GM12878 (cell line): Measurements from ENCODE around the gene RAB22A. TPM values are rescaled to one million over a fixed set of nuclear protein-coding genes. Genes with fewer than 3 reads are reported as not detected.
A peak's percentile ranks its signal among the peaks of the same experiment; 100 is the strongest.

Experiments
- ATAC-seq: fragments of 200-7000 bp; cut with Tn5 transposase; 3 replicates; pipeline ENCODE4 v1.9.1; 2020; ENCODE audit warnings: mild to moderate bottlenecking, moderate library complexity
- BruUV-seq: library from RNA; stranded (reverse); fragments of 400-500 nt; replicated peaks from 2 replicates; lab custom pipeline; 2021; lab: Mats Ljungman, UMichigan
- CTCF ChIA-PET: fragments of 300-600 bp; sonication (Branson Sonifier 250); formaldehyde crosslinking; extraction: SDS; loops from one replicate; lab custom pipeline; 2021; ENCODE audit warnings: inconsistent platforms; lab: Yijun Ruan, JAX
- POLR2A ChIA-PET: fragments of 350-600 bp; formaldehyde crosslinking; extraction: SDS; loops from one replicate; lab custom pipeline; 2021; ENCODE audit warnings: inconsistent platforms; lab: Charles Lee
- RAD21 ChIA-PET: fragments of 300-600 bp; sonication (Branson Sonifier 250); formaldehyde crosslinking; loops from one replicate; lab custom pipeline; 2023; ENCODE audit warnings: antibody characterized with exemption; ENCODE audit not compliant: unreplicated experiment; lab: Charles Lee
- SMC1A ChIA-PET: fragments of 300-600 bp; sonication (Branson Sonifier 250); formaldehyde crosslinking; loops from one replicate; lab custom pipeline; 2023; ENCODE audit not compliant: unreplicated experiment, uncharacterized antibody; lab: Charles Lee
- DNase-seq: peaks from one replicate; pipeline ENCODE4 v3.0.0-alpha.2; 2011; ENCODE audit warnings: low read depth, low spot score
- FAIRE-seq: peaks from 3 replicates; lab custom pipeline; 2011; peaks lifted over from hg19 to GRCh38; lab: Jason Lieb, UNC
- H2AFZ ChIP-seq: 2 replicates; pipeline ENCODE4 v1.6.0; 2011; ENCODE audit warnings: low read depth, low read length, control low read depth; ENCODE audit not compliant: control insufficient read depth
- H3K27ac ChIP-seq: 2 replicates; pipeline ENCODE4 v1.5.1; 2011; ENCODE audit warnings: control low read depth; ENCODE audit not compliant: control insufficient read depth, insufficient read depth
- H3K27me3 ChIP-seq, 2 experiments: replicated peaks in 1 of 2; 2 replicates each; pipeline versions ENCODE4 v1.6.0 to v1.6.1; 2011; ENCODE audit warnings: low read length in 1 of 2; ENCODE audit not compliant: control insufficient read depth in 2 of 2, insufficient read depth in 2 of 2
- H3K36me3 ChIP-seq, 2 experiments: 2 replicates each; pipeline ENCODE4 v1.5.1; 2011; ENCODE audit warnings: low read length in 1 of 2; ENCODE audit not compliant: control insufficient read depth in 2 of 2, insufficient read depth in 2 of 2
- H3K4me1 ChIP-seq: 2 replicates; pipeline ENCODE4 v1.6.1; 2011; ENCODE audit warnings: mild to moderate bottlenecking, low read length, moderate library complexity, mixed read lengths; ENCODE audit not compliant: control insufficient read depth, insufficient read depth
- H3K4me2 ChIP-seq: 2 replicates; pipeline ENCODE4 v1.6.0; 2011; ENCODE audit warnings: control low read depth; ENCODE audit not compliant: control insufficient read depth, insufficient read depth
- H3K4me3 ChIP-seq: fragments of 200-600 bp; sonication (generic); 2 replicates; pipeline ENCODE4 v1.5.1; 2016
- H3K79me2 ChIP-seq: 2 replicates; pipeline ENCODE4 v1.6.0; 2011; ENCODE audit warnings: low read length; ENCODE audit not compliant: control insufficient read depth, insufficient read depth
- H3K9ac ChIP-seq: 2 replicates; pipeline ENCODE4 v1.8.0; 2011; ENCODE audit warnings: low read length, control low read depth, mixed read lengths; ENCODE audit not compliant: control insufficient read depth, insufficient read depth
- H3K9me3 ChIP-seq: replicated peaks from 3 replicates; pipeline ENCODE4 v1.5.1; 2011; ENCODE audit warnings: mild to moderate bottlenecking, low read length; ENCODE audit not compliant: control insufficient read depth, insufficient read depth
- H4K20me1 ChIP-seq: 2 replicates; pipeline ENCODE4 v1.6.0; 2011; ENCODE audit not compliant: control insufficient read depth, insufficient read depth
- ASH2L ChIP-seq: fragments of 300-600, 200-600 bp; sonication (generic); IDR thresholded peaks from 2 replicates; pipeline ENCODE4 v1.6.1; 2017; ENCODE audit warnings: low read depth, mild to moderate bottlenecking, borderline replicate concordance
- CHD4 ChIP-seq: fragments of 200-600 bp; sonication (generic); IDR thresholded peaks from 2 replicates; pipeline ENCODE4 v1.6.1; 2016; ENCODE audit warnings: mild to moderate bottlenecking
- EZH2 ChIP-seq: IDR thresholded peaks from 2 replicates; pipeline ENCODE4 v1.6.1; 2012; ENCODE audit warnings: low read depth, mild to moderate bottlenecking, control low read depth, inconsistent platforms, low read length, borderline replicate concordance; ENCODE audit not compliant: control insufficient read depth
- FOS ChIP-seq: IDR thresholded peaks from 3 replicates; pipeline ENCODE4 v1.6.1; 2011; ENCODE audit warnings: borderline replicate concordance; ENCODE audit not compliant: insufficient read length; ENCODE audit errors: extremely low read depth
- JUND ChIP-seq: IDR thresholded peaks from 2 replicates; pipeline ENCODE4 v1.6.1; 2012; ENCODE audit warnings: low read depth, mild to moderate bottlenecking, low read length, improper control_type of control experiment, moderate library complexity
- NBN ChIP-seq: fragments of 450-650 bp; IDR thresholded peaks from 2 replicates; pipeline ENCODE4 v1.6.1; 2016
- PML ChIP-seq: IDR thresholded peaks from 2 replicates; pipeline ENCODE4 v1.6.1; 2012; ENCODE audit warnings: low read length, inconsistent platforms
- RAD21 ChIP-seq: IDR thresholded peaks from 2 replicates; pipeline ENCODE4 v1.6.1; 2011; ENCODE audit warnings: mild to moderate bottlenecking, low read depth, low read length, moderate library complexity; ENCODE audit not compliant: insufficient read depth
- RFX5 ChIP-seq: IDR thresholded peaks from 2 replicates; pipeline ENCODE4 v1.6.1; 2011; ENCODE audit warnings: low read depth, low read length, improper control_type of control experiment
- SMAD1 ChIP-seq: fragments of 450-650 bp; IDR thresholded peaks from 2 replicates; pipeline ENCODE4 v1.6.1; 2018; ENCODE audit warnings: mild to moderate bottlenecking, low read depth; ENCODE audit not compliant: partially characterized antibody
- SMAD5 ChIP-seq: IDR thresholded peaks from 2 replicates; pipeline ENCODE4 v1.6.1; 2016; ENCODE audit warnings: antibody characterized with exemption, low read depth
- ZBED1 ChIP-seq: IDR thresholded peaks from 2 replicates; pipeline ENCODE4 v1.6.1; 2016; ENCODE audit warnings: borderline replicate concordance
- ZZZ3 ChIP-seq: IDR thresholded peaks from 2 replicates; pipeline ENCODE4 v1.6.1; 2011; ENCODE audit warnings: low read depth; ENCODE audit not compliant: control insufficient read depth, insufficient read length
- WGBS: methylation state at CpG from one replicate; pipeline ENCODE4 v1.1.6; 2016; ENCODE audit warnings: low lambda C conversion rate; ENCODE audit not compliant: insufficient replicate concordance, insufficient coverage; ENCODE audit errors: missing lambda C conversion rate; 5-methylcytosine and 5-hydroxymethylcytosine counted together
- in situ Hi-C: fragments of 300-500 bp; cut with MboI; formaldehyde crosslinking; loops from 9 replicates; pipeline ENCODE4 v1.14.3; 2018; ENCODE audit warnings: mixed read lengths
- intact Hi-C: fragments of 100-400 bp; cut with micrococcal nuclease; formaldehyde crosslinking; loops from one replicate; pipeline ENCODE4 v1.14.2; 2022; ENCODE audit not compliant: unreplicated experiment
- polyA plus RNA-seq, 11 experiments: library from polyadenylated mRNA; depleted of rRNA in 4 of 11; unstranded in 6 of 11; stranded (reverse) in 5 of 11; fragments of >200 nt; fragmentation: Nextera tagmentation in 4 of 11; fragmentation: Illumina TruSeq in 1 of 11; extraction: Ambion mirVana in 4 of 11; extraction: Trizol in 1 of 11; gene quantifications; 1 replicate in 1 of 11; 2 replicates in 10 of 11; pipeline versions ENCODE4 v1.2.1 to v1.2.3, GENCODE V29; 2011 to 2016; ENCODE audit warnings: inconsistent platforms in 2 of 11, missing spikeins in 2 of 11, low read depth in 1 of 11
- total RNA-seq, 4 experiments: library from RNA; depleted of rRNA in 3 of 4; stranded (reverse); fragments of >200 nt in 3 of 4; fragmentation: Illumina TruSeq in 1 of 4; extraction: Trizol in 1 of 4; gene quantifications; 2 replicates each; pipeline versions ENCODE4 v1.2.1 to v1.2.3, GENCODE V29; 2013 to 2021
- TF ChIP-seq, protein P1 (sequence below): fragments of 450-650 bp; IDR thresholded peaks from 2 replicates; pipeline ENCODE4 v1.6.1; 2017; ENCODE audit warnings: mild to moderate bottlenecking, low read depth, inconsistent platforms; ENCODE audit not compliant: poor library complexity, severe bottlenecking
- TF ChIP-seq, protein P2 (sequence below): fragments of 450-650 bp; IDR thresholded peaks from 2 replicates; pipeline ENCODE4 v1.6.1; 2017; ENCODE audit warnings: mild to moderate bottlenecking
- TF ChIP-seq, protein P3 (sequence below): fragments of 450-650 bp; conservative IDR thresholded peaks from 2 replicates; pipeline ENCODE4 v1.6.1; 2017; ENCODE audit warnings: mild to moderate bottlenecking, moderate library complexity

Gene RAB22A
- total and polyA plus RNA-seq, 10 of the 15 experiments (the other 5 are each of a cell fraction or from before 2014, with no cell fraction given): 2.7 to 12.0 (median 10.0) TPM

DNA sequence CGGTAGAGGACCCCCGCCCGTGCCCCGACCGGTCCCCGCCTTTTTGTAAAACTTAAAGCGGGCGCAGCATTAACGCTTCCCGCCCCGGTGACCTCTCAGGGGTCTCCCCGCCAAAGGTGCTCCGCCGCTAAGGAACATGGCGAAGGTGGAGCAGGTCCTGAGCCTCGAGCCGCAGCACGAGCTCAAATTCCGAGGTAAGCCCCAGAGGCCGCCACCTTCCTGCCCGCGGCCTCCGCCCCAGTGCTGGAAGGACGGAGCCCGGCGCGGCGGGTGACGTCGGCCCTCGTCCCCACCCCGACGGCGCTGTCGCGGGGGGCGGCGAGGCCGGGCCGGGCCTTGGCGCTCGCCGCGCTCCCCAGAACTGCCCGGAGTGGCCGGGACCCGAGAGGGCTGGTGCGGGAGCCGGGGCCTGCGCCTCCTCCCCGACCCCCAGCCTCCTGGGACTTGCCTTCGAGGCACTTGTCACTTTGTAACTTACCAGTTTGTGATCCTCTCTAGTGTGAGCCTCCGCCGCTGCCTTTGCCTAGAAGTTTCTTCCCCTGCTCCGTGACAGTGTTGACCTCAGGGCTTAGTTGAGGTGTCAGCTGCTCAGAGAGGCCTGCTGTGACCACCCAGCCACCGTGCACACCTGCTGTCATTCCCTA is 79.9 kb downstream of the RAB22A start:
- H3K9me3 ChIP-seq: no peaks in the 10 kb centered on the region; the same call in 2 of the 3 replicates
- ATAC-seq: peak; percentile 62
- ChIA-PET CTCF (interaction anchor here (0.6 to 1.3 kb wide), 4 partner anchors 17 to 1534 kb away, joined by 3 to 6 read pairs (median 4); partner anchors contain the start of gene STX16), SMC1A (interaction anchor here (0.5 to 1.4 kb wide), 6 partner anchors 11 to 381 kb away, joined by 4 to 5 read pairs (median 4); no protein-coding TSS in a partner anchor), RAD21 (interaction anchor here (0.7 to 1.8 kb wide), 11 partner anchors 14 to 262 kb away, joined by 3 to 12 read pairs (median 4); partner anchors contain the start of gene STX16), POLR2A (interaction anchor here (1.1 to 1.6 kb wide), 3 partner anchors 9 to 83 kb away, joined by 4 to 8 read pairs (median 5); no protein-coding TSS in a partner anchor)
- WGBS: under 1% methylated on average over 38 of the region's 56 CpGs
- FAIRE-seq: peak; percentile 61
- no peaks in the 10 kb centered on the region; the same call in none of the 2 replicates for H4K20me1 ChIP-seq
- peak overlapping the region; percentile 56 for H2AFZ ChIP-seq
- peak overlapping the region; percentile 91 for H3K27ac ChIP-seq
- BruUV-seq: no TSS peak
- no peaks in the 10 kb centered on the region for H3K27me3 ChIP-seq
- H3K4me3 ChIP-seq: peak overlapping the region; percentile 81
- peaks cover 13% of the 10 kb centered on the region for H3K4me1 ChIP-seq
- intact Hi-C loops (loop anchor here (5.0 kb wide), 1 partner anchor 82 kb away; the partner anchor contains the start of gene RAB22A), in situ Hi-C loops (no loop called here)
- peaks cover 53% of the 10 kb centered on the region for H3K79me2 ChIP-seq
- H3K4me2 ChIP-seq: peak overlapping the region; percentile 94
- peak overlapping the region; percentile 93 for H3K9ac ChIP-seq
- DNase-seq: no peak
- peaks cover 0 to 12% of the 10 kb centered on the region in 2 experiments; a peak in 1 of 4 replicates for H3K36me3 ChIP-seq
- TF ChIP-seq PML (no peak), JUND (no peak), ZBED1 (no peak), RFX5 (no peak), ASH2L (no peak; the same call in 1 of the 2 replicates), CHD4 (no peak), EZH2 (no peak), NBN (no peak), RAD21 (no peak), FOS (no peak), SMAD5 (no peak), SMAD1 (no peak), ZZZ3 (no peak)
- TF ChIP-seq, protein P1, sequence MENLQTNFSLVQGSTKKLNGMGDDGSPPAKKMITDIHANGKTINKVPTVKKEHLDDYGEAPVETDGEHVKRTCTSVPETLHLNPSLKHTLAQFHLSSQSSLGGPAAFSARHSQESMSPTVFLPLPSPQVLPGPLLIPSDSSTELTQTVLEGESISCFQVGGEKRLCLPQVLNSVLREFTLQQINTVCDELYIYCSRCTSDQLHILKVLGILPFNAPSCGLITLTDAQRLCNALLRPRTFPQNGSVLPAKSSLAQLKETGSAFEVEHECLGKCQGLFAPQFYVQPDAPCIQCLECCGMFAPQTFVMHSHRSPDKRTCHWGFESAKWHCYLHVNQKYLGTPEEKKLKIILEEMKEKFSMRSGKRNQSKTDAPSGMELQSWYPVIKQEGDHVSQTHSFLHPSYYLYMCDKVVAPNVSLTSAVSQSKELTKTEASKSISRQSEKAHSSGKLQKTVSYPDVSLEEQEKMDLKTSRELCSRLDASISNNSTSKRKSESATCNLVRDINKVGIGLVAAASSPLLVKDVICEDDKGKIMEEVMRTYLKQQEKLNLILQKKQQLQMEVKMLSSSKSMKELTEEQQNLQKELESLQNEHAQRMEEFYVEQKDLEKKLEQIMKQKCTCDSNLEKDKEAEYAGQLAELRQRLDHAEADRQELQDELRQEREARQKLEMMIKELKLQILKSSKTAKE: no peak
- TF ChIP-seq, protein P2, sequence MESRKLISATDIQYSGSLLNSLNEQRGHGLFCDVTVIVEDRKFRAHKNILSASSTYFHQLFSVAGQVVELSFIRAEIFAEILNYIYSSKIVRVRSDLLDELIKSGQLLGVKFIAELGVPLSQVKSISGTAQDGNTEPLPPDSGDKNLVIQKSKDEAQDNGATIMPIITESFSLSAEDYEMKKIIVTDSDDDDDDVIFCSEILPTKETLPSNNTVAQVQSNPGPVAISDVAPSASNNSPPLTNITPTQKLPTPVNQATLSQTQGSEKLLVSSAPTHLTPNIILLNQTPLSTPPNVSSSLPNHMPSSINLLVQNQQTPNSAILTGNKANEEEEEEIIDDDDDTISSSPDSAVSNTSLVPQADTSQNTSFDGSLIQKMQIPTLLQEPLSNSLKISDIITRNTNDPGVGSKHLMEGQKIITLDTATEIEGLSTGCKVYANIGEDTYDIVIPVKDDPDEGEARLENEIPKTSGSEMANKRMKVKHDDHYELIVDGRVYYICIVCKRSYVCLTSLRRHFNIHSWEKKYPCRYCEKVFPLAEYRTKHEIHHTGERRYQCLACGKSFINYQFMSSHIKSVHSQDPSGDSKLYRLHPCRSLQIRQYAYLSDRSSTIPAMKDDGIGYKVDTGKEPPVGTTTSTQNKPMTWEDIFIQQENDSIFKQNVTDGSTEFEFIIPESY: no peak
- TF ChIP-seq, protein P3, sequence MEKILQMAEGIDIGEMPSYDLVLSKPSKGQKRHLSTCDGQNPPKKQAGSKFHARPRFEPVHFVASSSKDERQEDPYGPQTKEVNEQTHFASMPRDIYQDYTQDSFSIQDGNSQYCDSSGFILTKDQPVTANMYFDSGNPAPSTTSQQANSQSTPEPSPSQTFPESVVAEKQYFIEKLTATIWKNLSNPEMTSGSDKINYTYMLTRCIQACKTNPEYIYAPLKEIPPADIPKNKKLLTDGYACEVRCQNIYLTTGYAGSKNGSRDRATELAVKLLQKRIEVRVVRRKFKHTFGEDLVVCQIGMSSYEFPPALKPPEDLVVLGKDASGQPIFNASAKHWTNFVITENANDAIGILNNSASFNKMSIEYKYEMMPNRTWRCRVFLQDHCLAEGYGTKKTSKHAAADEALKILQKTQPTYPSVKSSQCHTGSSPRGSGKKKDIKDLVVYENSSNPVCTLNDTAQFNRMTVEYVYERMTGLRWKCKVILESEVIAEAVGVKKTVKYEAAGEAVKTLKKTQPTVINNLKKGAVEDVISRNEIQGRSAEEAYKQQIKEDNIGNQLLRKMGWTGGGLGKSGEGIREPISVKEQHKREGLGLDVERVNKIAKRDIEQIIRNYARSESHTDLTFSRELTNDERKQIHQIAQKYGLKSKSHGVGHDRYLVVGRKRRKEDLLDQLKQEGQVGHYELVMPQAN: peak; percentile 61; the same call in 1 of the 2 replicates
